ENCODE data around the gene BSND. TPM values are rescaled to one million over a fixed set of nuclear protein-coding genes. Genes with fewer than 3 reads are reported as not detected.
"Not testable (repeated sequence)": the region's sequence is repeated elsewhere in the genome, so short reads cannot be mapped to it uniquely, and the experiment has no call there.

Gene BSND
- polyA plus RNA-seq (ENCODE audit: insufficient read length in 4 of 4), result 1 to 10 TPM; 4.2 to 6.2 (median 4.9) TPM

GRCh38 chr1:54998677-54999076, at the start of gene BSND:
BSND (plus strand) TSS chr1:54998933; CDS start chr1:54999187, 254 bp downstream.
- no peak for DNase-seq (ENCODE audit: low read depth in 4 of 4, low spot score in 2 of 4)

- DNase-seq (ENCODE audit: low read depth in 4 of 4, low spot score in 2 of 4), result no peak
These were observed 49.7 kb upstream of the BSND start for GRCh38 chr1:54949053-54949452.

- no peak for DNase-seq (ENCODE audit: low read depth in 4 of 4, low spot score in 2 of 4)
These were observed 48.7 kb upstream of the BSND start for GRCh38 chr1:54950006-54950368.

- DNase-seq (ENCODE audit: low read depth in 4 of 4, low spot score in 2 of 4), result peak; percentile 60 to 85 (median 68)
These were observed 48.2 kb upstream of the BSND start for GRCh38 chr1:54950369-54951163.

- DNase-seq (ENCODE audit: low read depth in 4 of 4, low spot score in 2 of 4), result no peak
These were observed 46.9 kb upstream of the BSND start for GRCh38 chr1:54951810-54952226.

GRCh38 chr1:54952950-54953718, 45.6 kb upstream of the BSND start:
- DNase-seq (ENCODE audit: low read depth in 4 of 4, low spot score in 2 of 4), result no peak

GRCh38 chr1:54953846-54954245, 44.9 kb upstream of the BSND start:
- DNase-seq (ENCODE audit: low read depth in 4 of 4, low spot score in 2 of 4), result no peak

GRCh38 chr1:54955359-54955758, 43.4 kb upstream of the BSND start:
- no peak for DNase-seq (ENCODE audit: low read depth in 4 of 4, low spot score in 2 of 4)

- DNase-seq (ENCODE audit: low read depth in 4 of 4, low spot score in 2 of 4), result no peak
These were observed 42.0 kb upstream of the BSND start for GRCh38 chr1:54956726-54957125.

- DNase-seq (ENCODE audit: low read depth in 4 of 4, low spot score in 2 of 4), result no peak
These were observed 39.5 kb upstream of the BSND start for GRCh38 chr1:54959241-54959640.

- DNase-seq (ENCODE audit: low read depth in 4 of 4, low spot score in 2 of 4), result no peak
These were observed 35.9 kb upstream of the BSND start for GRCh38 chr1:54962612-54963395.

GRCh38 chr1:54963829-54964228, 34.9 kb upstream of the BSND start:
- not testable (repeated sequence) for DNase-seq (ENCODE audit: low read depth in 4 of 4, low spot score in 2 of 4)

GRCh38 chr1:54965624-54966340, 33.0 kb upstream of the BSND start:
- DNase-seq (ENCODE audit: low read depth in 4 of 4, low spot score in 2 of 4), result no peak

- DNase-seq (ENCODE audit: low read depth in 4 of 4, low spot score in 2 of 4), result no peak
These were observed 31.4 kb upstream of the BSND start for GRCh38 chr1:54967372-54967771.

- no peak for DNase-seq (ENCODE audit: low read depth in 4 of 4, low spot score in 2 of 4)
These were observed 30.2 kb upstream of the BSND start for GRCh38 chr1:54968551-54968950.

GRCh38 chr1:54969879-54970278, 28.9 kb upstream of the BSND start:
- no peak for DNase-seq (ENCODE audit: low read depth in 4 of 4, low spot score in 2 of 4)

- DNase-seq (ENCODE audit: low read depth in 4 of 4, low spot score in 2 of 4), result no peak
These were observed 27.8 kb upstream of the BSND start for GRCh38 chr1:54970901-54971300.

GRCh38 chr1:54971317-54971791, 27.4 kb upstream of the BSND start:
- DNase-seq (ENCODE audit: low read depth in 4 of 4, low spot score in 2 of 4), result no peak

- no peak for DNase-seq (ENCODE audit: low read depth in 4 of 4, low spot score in 2 of 4)
These were observed 26.3 kb upstream of the BSND start for GRCh38 chr1:54972436-54972835.

- DNase-seq (ENCODE audit: low read depth in 4 of 4, low spot score in 2 of 4), result no peak
These were observed 25.4 kb upstream of the BSND start for GRCh38 chr1:54973205-54973921.

All from left renal cortex interstitium (tissue), 4 donors.